A549 (cell line): ENCODE results near the gene EXTL1. TPM values are rescaled to one million over a fixed set of nuclear protein-coding genes. Genes with fewer than 3 reads are reported as not detected.

Experiments
- ATAC-seq, 2 experiments: fragments of 200-7000 bp in 1 of 2; fragments of >200 bp in 1 of 2; cut with Nextera tagmentation in 1 of 2; cut with Tn5 transposase in 1 of 2; 3 replicates each; pipeline versions ENCODE4 v1.8.0 to v1.9.1; 2018 to 2020; ENCODE audit warnings: mild to moderate bottlenecking in 1 of 2, moderate library complexity in 1 of 2
- CTCF ChIA-PET: fragments of 300-600 bp; sonication (Branson Sonifier 250); formaldehyde crosslinking; extraction: SDS; loops from one replicate; lab custom pipeline; 2021; ENCODE audit warnings: antibody characterized with exemption, inconsistent platforms; lab: Yijun Ruan, JAX
- POLR2A ChIA-PET: fragments of 350-600 bp; formaldehyde crosslinking; extraction: SDS; loops from one replicate; lab custom pipeline; 2021; ENCODE audit warnings: antibody characterized with exemption, inconsistent platforms; lab: Yijun Ruan, JAX
- DNase-seq, 2 experiments: peaks; one replicate each; pipeline versions ENCODE4 v3.0.0 to v3.0.0-alpha.2; 2011 to 2016; ENCODE audit warnings: low read depth in 1 of 2, low spot score in 1 of 2
- FAIRE-seq: peaks from 2 replicates; lab custom pipeline; 2011; peaks lifted over from hg19 to GRCh38; lab: Jason Lieb, UNC
- H3K27ac ChIP-seq, 2 experiments: fragments of >200 bp; sonication (Bioruptor Twin); formaldehyde crosslinking; 3 replicates each; pipeline ENCODE4 v1.5.1; 2016 to 2017
- H3K4me1 ChIP-seq: fragments of >200 bp; sonication (Bioruptor Twin); formaldehyde crosslinking; 3 replicates; pipeline ENCODE4 v1.6.1; 2016
- H3K4me2 ChIP-seq: fragments of >200 bp; sonication (Bioruptor Twin); formaldehyde crosslinking; 3 replicates; pipeline ENCODE4 v1.6.1; 2016
- H3K4me3 ChIP-seq: fragments of >200 bp; sonication (Bioruptor Twin); formaldehyde crosslinking; 3 replicates; pipeline ENCODE4 v1.5.1; 2016
- H3K9me3 ChIP-seq: fragments of >200 bp; sonication (Bioruptor Twin); formaldehyde crosslinking; 3 replicates; pipeline ENCODE4 v1.6.1; 2016
- ATOH8 ChIP-seq: fragments of 250-450 bp; sonication (Bioruptor Pico); IDR thresholded peaks from 2 replicates; pipeline ENCODE4 v1.5.0; 2020; ENCODE audit warnings: low read depth, mild to moderate bottlenecking, moderate library complexity
- CHD4 ChIP-seq: fragments of 200-600 bp; sonication (generic); IDR thresholded peaks from 2 replicates; pipeline ENCODE4 v1.6.1; 2016; ENCODE audit warnings: antibody characterized with exemption, mild to moderate bottlenecking, borderline replicate concordance
- E2F6 ChIP-seq: IDR thresholded peaks from 2 replicates; pipeline ENCODE4 v1.6.1; 2012; ENCODE audit warnings: low read depth, borderline replicate concordance
- EHF ChIP-seq: fragments of 250-450 bp; sonication (Bioruptor Pico); IDR thresholded peaks from 2 replicates; pipeline ENCODE4 v1.5.0; 2020; ENCODE audit warnings: mild to moderate bottlenecking
- EHMT2 ChIP-seq: fragments of 200-600 bp; sonication (generic); IDR thresholded peaks from 2 replicates; pipeline ENCODE4 v1.6.1; 2016; ENCODE audit warnings: antibody characterized with exemption, low read depth, mild to moderate bottlenecking, moderate library complexity
- EP300 ChIP-seq, 2 experiments: fragments of >200 bp; sonication (Bioruptor Twin); formaldehyde crosslinking; IDR thresholded peaks; 2 replicates in 1 of 2; 3 replicates in 1 of 2; pipeline ENCODE4 v1.6.1; 2016 to 2017
- FOSB ChIP-seq: fragments of 250-450 bp; sonication (Bioruptor Pico); IDR thresholded peaks from 2 replicates; pipeline ENCODE4 v1.5.0; 2020; ENCODE audit warnings: mild to moderate bottlenecking, moderate library complexity
- FOSL2 ChIP-seq, 2 experiments: fragments of 450-650 bp in 1 of 2; fragments of >200 bp in 1 of 2; sonication (Bioruptor Twin) in 1 of 2; formaldehyde crosslinking; IDR thresholded peaks; 2 replicates each; pipeline versions ENCODE4 v1.5.0 to v1.6.1; 2016 to 2020; ENCODE audit warnings: mild to moderate bottlenecking in 1 of 2, moderate library complexity in 1 of 2
- HES2 ChIP-seq: fragments of >200 bp; sonication (Bioruptor Twin); formaldehyde crosslinking; IDR thresholded peaks from 2 replicates; pipeline ENCODE4 v1.6.1; 2016
- HMGXB4 ChIP-seq: fragments of 250-450 bp; sonication (Bioruptor Pico); IDR thresholded peaks from 2 replicates; pipeline ENCODE4 v1.5.0; 2021; ENCODE audit warnings: mild to moderate bottlenecking, moderate library complexity, borderline replicate concordance
- HOXA7 ChIP-seq: fragments of 250-450 bp; sonication (Bioruptor Pico); IDR thresholded peaks from 2 replicates; pipeline ENCODE4 v1.5.0; 2020; ENCODE audit warnings: mild to moderate bottlenecking, moderate library complexity
- JUN ChIP-seq, 2 experiments: fragments of >200 bp; sonication (Bioruptor Twin); formaldehyde crosslinking; IDR thresholded peaks; 2 replicates in 1 of 2; 3 replicates in 1 of 2; pipeline ENCODE4 v1.6.1; 2016 to 2017
- JUNB ChIP-seq: fragments of >200 bp; sonication (Bioruptor Twin); formaldehyde crosslinking; IDR thresholded peaks from 2 replicates; pipeline ENCODE4 v1.6.1; 2016
- KDM1A ChIP-seq: fragments of 200-600 bp; sonication (generic); IDR thresholded peaks from 2 replicates; pipeline ENCODE4 v1.6.1; 2016; ENCODE audit warnings: low read depth, mild to moderate bottlenecking
- KDM5A ChIP-seq: fragments of 200-600 bp; sonication (generic); IDR thresholded peaks from 2 replicates; pipeline ENCODE4 v1.6.1; 2016; ENCODE audit warnings: antibody characterized with exemption, mild to moderate bottlenecking
- MAFK ChIP-seq: fragments of 450-650 bp; IDR thresholded peaks from 2 replicates; pipeline ENCODE4 v1.6.1; 2014; ENCODE audit not compliant: partially characterized antibody
- NFE2L2 ChIP-seq: fragments of 150-350 bp; conservative IDR thresholded peaks from 2 replicates; pipeline ENCODE4 v1.6.1; 2014; ENCODE audit warnings: low read length
- PHF8 ChIP-seq: fragments of 200-600 bp; sonication (generic); IDR thresholded peaks from 2 replicates; pipeline ENCODE4 v1.6.1; 2016; ENCODE audit warnings: low read depth, mild to moderate bottlenecking, antibody characterized with exemption, moderate library complexity, borderline replicate concordance
- RAD21 ChIP-seq, 2 experiments: fragments of >200 bp in 1 of 2; sonication (Bioruptor Twin) in 1 of 2; formaldehyde crosslinking in 1 of 2; IDR thresholded peaks in 1 of 2; conservative IDR thresholded peaks in 1 of 2; 2 replicates in 1 of 2; 3 replicates in 1 of 2; pipeline ENCODE4 v1.6.1; 2012 to 2018; ENCODE audit warnings: inconsistent platforms in 1 of 2
- REST ChIP-seq: fragments of 200-600 bp; sonication (generic); IDR thresholded peaks from 2 replicates; pipeline ENCODE4 v1.6.1; 2016; ENCODE audit warnings: antibody characterized with exemption, mild to moderate bottlenecking, moderate library complexity
- RNF2 ChIP-seq: fragments of 200-600 bp; sonication (generic); IDR thresholded peaks from 2 replicates; pipeline ENCODE4 v1.6.1; 2016; ENCODE audit warnings: low read depth, mild to moderate bottlenecking, antibody characterized with exemption, moderate library complexity, borderline replicate concordance
- TFCP2L1 ChIP-seq: fragments of 250-450 bp; sonication (Bioruptor Pico); IDR thresholded peaks from 2 replicates; pipeline ENCODE4 v1.5.0; 2021; ENCODE audit warnings: mild to moderate bottlenecking
- TP53 ChIP-seq: fragments of 250-450 bp; sonication (Bioruptor Pico); IDR thresholded peaks from 2 replicates; pipeline ENCODE4 v1.5.0; 2021; ENCODE audit warnings: mild to moderate bottlenecking, moderate library complexity
- ZNF302 ChIP-seq: fragments of 250-450 bp; sonication (Bioruptor Pico); IDR thresholded peaks from 2 replicates; pipeline ENCODE4 v1.9.0; 2021; ENCODE audit warnings: inconsistent platforms, mild to moderate bottlenecking, moderate library complexity
- WGBS: methylation state at CpG from one replicate; pipeline ENCODE4 v1.1.6; 2017; ENCODE audit errors: missing lambda C conversion rate; 5-methylcytosine and 5-hydroxymethylcytosine counted together
- polyA plus RNA-seq, 4 experiments: library from polyadenylated mRNA; depleted of rRNA in 3 of 4; stranded (reverse); fragments of >200 nt; fragmentation: RNase III in 1 of 4; extraction: RNeasy Plus Mini Kit Qiagen cat#74134 plus additional on column Dnase treatment in 1 of 4; gene quantifications; 2 replicates in 3 of 4; 3 replicates in 1 of 4; pipeline ENCODE4 v1.2.3, GENCODE V29; 2011 to 2017

Gene EXTL1
- polyA plus RNA-seq, 2 of the 4 experiments (the other 2 are of a cell fraction), result 0.03 to 0.04 TPM

GRCh38 chr1:25978403-25978802 lies 43.2 kb upstream of the EXTL1 start:
- no peak overlapping the region for H3K27ac ChIP-seq
- CTCF ChIA-PET, result interaction anchor here (0.7 to 3.3 kb wide), 2 partner anchors 9 to 104 kb away, joined by 4 to 8 read pairs; no protein-coding TSS in a partner anchor
- no peak for ATAC-seq
- no peaks in the 10 kb centered on the region for H3K4me1 ChIP-seq
- no peak for TF ChIP-seq TFCP2L1
- no peak for TF ChIP-seq FOSB (CRISPR knock-in tag)
- no peak for TF ChIP-seq REST
- TF ChIP-seq TP53 (CRISPR knock-in tag), result no peak
- no peak for TF ChIP-seq KDM1A
- TF ChIP-seq EHF (CRISPR knock-in tag), result no peak
- no peak for TF ChIP-seq ATOH8 (CRISPR knock-in tag)
- no peak for TF ChIP-seq MAFK
- no peak for TF ChIP-seq KDM5A
- no peak for TF ChIP-seq EP300 (IDR thresholded peaks at IDR 0.05)
- TF ChIP-seq FOSL2 (IDR thresholded peaks at IDR 0.05), result no peak
- TF ChIP-seq FOSL2 (CRISPR knock-in tag; IDR thresholded peaks at IDR 0.05), result no peak
- TF ChIP-seq HES2, result no peak
- no peak for TF ChIP-seq RAD21 (conservative IDR thresholded peaks at IDR 0.05 in 1 of 2, IDR thresholded peaks at IDR 0.05 in 1 of 2)
- no peak for TF ChIP-seq JUN (IDR thresholded peaks at IDR 0.05)
- no peak for TF ChIP-seq JUNB
- no peak for FAIRE-seq
- POLR2A ChIA-PET, result no interaction called here
- no peak overlapping the region for H3K4me2 ChIP-seq
- no peaks in the 10 kb centered on the region for H3K9me3 ChIP-seq
- no peak for DNase-seq
- no peak overlapping the region for H3K4me3 ChIP-seq
- WGBS, result 93% methylated on average over 2 of the region's 2 CpGs

GRCh38 chr1:25979210-25979609 lies 42.4 kb upstream of the EXTL1 start:
- Histone ChIP-seq H3K9me3 (no peaks in the 10 kb centered on the region), H3K27ac (no peak overlapping the region), H3K4me2 (no peak overlapping the region), H3K4me1 (no peaks in the 10 kb centered on the region), H3K4me3 (no peak overlapping the region)
- ChIA-PET POLR2A (no interaction called here), CTCF (interaction anchor here (0.6 to 0.7 kb wide), 2 partner anchors 72 to 105 kb away, joined by 3 to 4 read pairs; no protein-coding TSS in a partner anchor)
- WGBS, result 70% methylated on average over 6 of the region's 7 CpGs
- ATAC-seq, result no peak
- FAIRE-seq, result no peak
- TF ChIP-seq EP300 (IDR thresholded peaks at IDR 0.05), result no peak
- TF ChIP-seq MAFK, result no peak
- TF ChIP-seq HES2, result no peak
- TF ChIP-seq E2F6, result no peak
- no peak for TF ChIP-seq PHF8
- TF ChIP-seq TFCP2L1, result no peak
- no peak for DNase-seq

- WGBS, result 86% methylated on average over 1 of the region's 1 CpG
- TF ChIP-seq FOSL2 (IDR thresholded peaks at IDR 0.05) (no peak), FOSL2 (CRISPR knock-in tag; IDR thresholded peaks at IDR 0.05) (no peak), ZNF302 (no peak), RNF2 (no peak), EHMT2 (no peak), HOXA7 (CRISPR knock-in tag) (no peak), E2F6 (no peak), HMGXB4 (CRISPR knock-in tag) (no peak), CHD4 (no peak), NFE2L2 (no peak)
- TF ChIP-seq, all 56 proteins: peak for 0
- no peak for DNase-seq
- H3K27ac ChIP-seq, result no peak overlapping the region
- CTCF ChIA-PET, result no interaction called here
- H3K4me3 ChIP-seq, result no peak overlapping the region
- FAIRE-seq, result no peak
- H3K4me2 ChIP-seq, result no peak overlapping the region
- no peaks in the 10 kb centered on the region for H3K4me1 ChIP-seq
- H3K9me3 ChIP-seq, result no peaks in the 10 kb centered on the region
- POLR2A ChIA-PET, result no interaction called here
- ATAC-seq, result no peak
Observed at GRCh38 chr1:25985171-25985570, 36.4 kb upstream of the EXTL1 start.
